Femur (tissue), 1 donor: ENCODE measurements around the gene HMBS.
"Not testable (repeated sequence)": the region's sequence is repeated elsewhere in the genome, so short reads cannot be mapped to it uniquely, and the experiment has no call there.

Source experiments
- DNase-seq: peaks from one replicate; pipeline ENCODE4 v3.0.0-alpha.2; 2017

The HMBS gene

GRCh38 chr11:119121811-119122124, 37.1 kb downstream of the HMBS start:
- no peak for DNase-seq

- DNase-seq: no peak
Observed at GRCh38 chr11:119125821-119126220, 41.1 kb downstream of the HMBS start.

- no peak for DNase-seq
Observed at GRCh38 chr11:119126675-119127268, 42.1 kb downstream of the HMBS start.

GRCh38 chr11:119130662-119131061, 46.0 kb downstream of the HMBS start:
- DNase-seq: no peak

- no peak for DNase-seq
Observed at GRCh38 chr11:119134389-119134978, 49.8 kb downstream of the HMBS start.

- DNase-seq: not testable (repeated sequence)
Observed at GRCh38 chr11:119139276-119139675, 54.6 kb downstream of the HMBS start.
